Measurements from ENCODE around the gene RALBP1. TPM values are rescaled to one million over a fixed set of nuclear protein-coding genes. Genes with fewer than 3 reads are reported as not detected.
"Not testable (repeated sequence)": the region's sequence is repeated elsewhere in the genome, so short reads cannot be mapped to it uniquely, and the experiment has no call there.

RALBP1 gene
- total and polyA plus RNA-seq, 9 of the 15 experiments (the other 6 are each of a cell fraction or from before 2014, with no cell fraction given) = 10.9 to 70.0 (median 61.3) TPM

GRCh38 chr18:9433122-9433521, 42.2 kb upstream of the RALBP1 start:
- H3K9me1 ChIP-seq (ENCODE audit: control insufficient read depth, insufficient read depth, low read length); H3K4me3 ChIP-seq; H3K4me2 ChIP-seq (ENCODE audit: insufficient read depth, low read length); H3K9me3 ChIP-seq (replicated peaks; ENCODE audit: control insufficient read depth, insufficient read depth, low read depth, low read length); CTCF ChIA-PET (ENCODE audit: low intra/inter-chr PET ratio); H3K36me3 ChIP-seq (ENCODE audit: control insufficient read depth, insufficient read depth, low read length); in situ Hi-C loops (cut with MboI); DNase-seq (ENCODE audit: extremely low read depth in 1 of 4, low spot score in 3 of 4); BruUV-seq (replicated peaks); H3K27me3 ChIP-seq (ENCODE audit: control insufficient read depth in 2 of 2, insufficient read depth in 2 of 2, low read length in 2 of 2); H3K27ac ChIP-seq (ENCODE audit: extremely low read depth, low read depth, low read length); intact Hi-C loops (cut with micrococcal nuclease); POLR2A ChIA-PET; H3K4me1 ChIP-seq (replicated peaks in 1 of 2; ENCODE audit: control insufficient read depth in 2 of 2, insufficient read depth in 2 of 2, low read length in 2 of 2); H3K9ac ChIP-seq (ENCODE audit: insufficient read depth in 1 of 2, low read depth in 2 of 2, low read length in 2 of 2); H3K79me2 ChIP-seq (ENCODE audit: control insufficient read depth, insufficient read depth, low read length); H4K20me1 ChIP-seq (replicated peaks; ENCODE audit: control insufficient read depth, insufficient read depth, low read length): not testable (repeated sequence)
- peak; percentile 54; the same call in 1 of the 2 replicates for TF ChIP-seq ZNF282 (CRISPR knock-in tag; IDR thresholded peaks at IDR 0.05)
- peak; percentile 52 for TF ChIP-seq MGA (IDR thresholded peaks at IDR 0.05)
- TF ChIP-seq SPI1 (IDR thresholded peaks at IDR 0.05; ENCODE audit: borderline replicate concordance, low read depth, low read length) = peak; percentile 81
- peak; percentile 90 for TF ChIP-seq L3MBTL2 (IDR thresholded peaks at IDR 0.05)
- peak; percentile 85 for TF ChIP-seq ZBTB33 (CRISPR knock-in tag; IDR thresholded peaks at IDR 0.05)
- TF ChIP-seq, protein P1, sequence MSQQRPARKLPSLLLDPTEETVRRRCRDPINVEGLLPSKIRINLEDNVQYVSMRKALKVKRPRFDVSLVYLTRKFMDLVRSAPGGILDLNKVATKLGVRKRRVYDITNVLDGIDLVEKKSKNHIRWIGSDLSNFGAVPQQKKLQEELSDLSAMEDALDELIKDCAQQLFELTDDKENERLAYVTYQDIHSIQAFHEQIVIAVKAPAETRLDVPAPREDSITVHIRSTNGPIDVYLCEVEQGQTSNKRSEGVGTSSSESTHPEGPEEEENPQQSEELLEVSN (IDR thresholded peaks at IDR 0.05; ENCODE audit: borderline replicate concordance in 1 of 2, extremely low read depth in 1 of 2, insufficient read depth in 1 of 2, insufficient read length in 1 of 2, low read depth in 1 of 2, low read length in 1 of 2, poor library complexity in 1 of 2, severe bottlenecking in 1 of 2) = peak; percentile 24 to 54
- 63% methylated on average over 10 of the region's 10 CpGs for WGBS (ENCODE audit: insufficient coverage, low coverage, missing lambda C conversion rate)
- peak overlapping the region; percentile 80 for H2AFZ ChIP-seq (ENCODE audit: low read depth, low read length)
- FAIRE-seq (peak; percentile 42), ATAC-seq (peak; percentile 65)

All from K562 (cell line).